Heart left ventricle (tissue), 13 donors: ENCODE results near the gene AP3S2.

Source experiments
- POLR2A ChIP-seq, 2 donors: fragments of 450-650 bp; IDR thresholded peaks; one replicate each; pipeline ENCODE4 v1.6.1; 2017; ENCODE audit warnings: antibody characterized with exemption in 2 of 2, mild to moderate bottlenecking in 2 of 2, moderate library complexity in 2 of 2
- TF ChIP-seq, protein P1 (sequence below), 12 donors: fragments of 200-600 bp; sonication (generic) in 4 of 12; IDR thresholded peaks; one replicate each; pipeline versions ENCODE4 v1.5.0 to v1.8.0; 2018 to 2022; ENCODE audit warnings: antibody characterized with exemption in 12 of 12, mild to moderate bottlenecking in 5 of 12
- donor health status: ischemic (EF 13 %, LVEDD 7.1; RV severe dilation, severe dysfunction).
- donor health status: DM: no; HTN: yes; CAD: no.
- donor health status: DM: no; HTN: no; CAD: no.
- donor health status: ischemic (EF 25% LVEDD 6.9; RV normal size, moderate dysfunction).
- donor health status: ischemic (EF 25% LVEDD 5.7; RV mildly dilated, moderate dysfunction).
- donor health status: ischemic (EF 35%, LVEDD 5.7; RV mildly dilated, moderate dysfunction).
- donor health status: nonischemic (EF 11% LVEDD 7.7; RV severe dilation, severe dysfunction).
- donor health status: DM: yes; HTN: yes; CAD: no.
- donor health status: PGD.
- donor health status: ischemic (EF 29% LVEDD 5.4; RV normal size, mild dysfunction).
- donor health status: nonischemic (EF 23%, LVEDD 6.1; RV moderate dilation, normal function).

- TF ChIP-seq, protein P1, sequence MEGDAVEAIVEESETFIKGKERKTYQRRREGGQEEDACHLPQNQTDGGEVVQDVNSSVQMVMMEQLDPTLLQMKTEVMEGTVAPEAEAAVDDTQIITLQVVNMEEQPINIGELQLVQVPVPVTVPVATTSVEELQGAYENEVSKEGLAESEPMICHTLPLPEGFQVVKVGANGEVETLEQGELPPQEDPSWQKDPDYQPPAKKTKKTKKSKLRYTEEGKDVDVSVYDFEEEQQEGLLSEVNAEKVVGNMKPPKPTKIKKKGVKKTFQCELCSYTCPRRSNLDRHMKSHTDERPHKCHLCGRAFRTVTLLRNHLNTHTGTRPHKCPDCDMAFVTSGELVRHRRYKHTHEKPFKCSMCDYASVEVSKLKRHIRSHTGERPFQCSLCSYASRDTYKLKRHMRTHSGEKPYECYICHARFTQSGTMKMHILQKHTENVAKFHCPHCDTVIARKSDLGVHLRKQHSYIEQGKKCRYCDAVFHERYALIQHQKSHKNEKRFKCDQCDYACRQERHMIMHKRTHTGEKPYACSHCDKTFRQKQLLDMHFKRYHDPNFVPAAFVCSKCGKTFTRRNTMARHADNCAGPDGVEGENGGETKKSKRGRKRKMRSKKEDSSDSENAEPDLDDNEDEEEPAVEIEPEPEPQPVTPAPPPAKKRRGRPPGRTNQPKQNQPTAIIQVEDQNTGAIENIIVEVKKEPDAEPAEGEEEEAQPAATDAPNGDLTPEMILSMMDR (IDR thresholded peaks at IDR 0.05): no peak
- no peak for TF ChIP-seq POLR2A (IDR thresholded peaks at IDR 0.05)
These were observed 33.4 kb downstream of the AP3S2 start for GRCh38 chr15:89860431-89860830.
